NOMO-1 (cell line): ENCODE measurements around the gene PALLD.

Source experiments
- DNase-seq, 2 experiments: peaks; one replicate each; lab custom pipeline; 2025; ENCODE audit not compliant: unreplicated experiment in 2 of 2; lab: John Stamatoyannopoulos, UW

Gene PALLD

DNA sequence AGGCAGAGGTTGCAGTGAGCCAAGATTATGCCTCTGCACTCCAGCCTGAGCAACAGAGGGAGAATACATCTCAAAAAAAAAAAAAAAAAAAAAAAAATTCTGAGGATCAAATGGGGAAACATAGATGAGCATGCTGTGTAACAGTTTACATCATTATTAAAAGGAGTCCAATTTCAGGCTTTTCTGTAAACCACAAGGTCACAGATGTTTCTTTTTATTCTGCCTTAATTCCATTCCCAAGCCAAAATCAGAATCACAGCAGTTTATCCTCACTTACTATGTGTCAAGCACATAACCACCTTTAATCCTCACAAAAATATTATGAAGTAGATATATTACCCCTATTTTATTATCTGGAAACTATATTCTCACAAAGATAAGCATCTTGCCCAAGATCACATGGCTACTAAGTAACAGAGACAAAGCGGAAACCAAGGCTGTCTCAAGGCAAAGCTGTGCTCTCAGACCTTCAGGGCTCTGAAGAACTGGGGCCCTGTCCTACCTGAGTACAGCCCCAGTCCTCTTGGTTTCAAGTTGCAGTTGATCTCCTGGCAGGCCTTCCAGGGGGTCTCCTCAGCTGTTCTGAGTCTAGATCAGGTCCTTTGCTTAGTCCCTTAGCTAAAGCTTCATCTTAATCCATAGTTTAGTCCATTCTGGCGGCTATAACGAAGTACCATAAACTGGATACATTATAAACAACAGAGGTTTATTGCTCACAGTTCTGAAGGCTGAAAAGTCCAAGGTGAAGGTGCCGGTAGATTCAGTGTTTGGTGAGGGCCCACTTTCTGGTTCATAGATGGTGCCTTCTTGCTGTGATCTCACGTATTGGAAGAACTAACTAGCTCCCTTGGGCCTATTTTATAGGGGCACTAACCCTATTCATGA, 141.3 kb downstream of the PALLD start:
- DNase-seq: no peak

DNA sequence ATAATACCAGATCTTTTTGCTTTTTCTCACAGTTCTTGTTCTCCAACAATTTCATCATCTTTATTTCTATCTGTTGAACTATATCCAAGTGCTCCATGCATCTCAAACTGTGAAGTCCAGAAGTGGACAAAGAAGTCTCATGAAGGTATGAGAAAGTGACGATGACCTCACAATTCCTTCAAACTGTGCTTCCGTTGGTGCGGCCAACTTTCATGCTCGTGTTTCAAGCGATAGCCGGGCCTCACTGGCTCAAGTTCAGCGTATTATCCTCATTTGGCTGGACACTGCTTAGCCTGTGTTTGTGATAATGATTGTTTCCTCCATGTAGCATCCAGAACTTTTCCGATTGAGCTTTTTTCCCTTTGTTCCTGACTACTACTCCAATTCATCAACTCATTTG, 143.1 kb downstream of the PALLD start:
- no peak for DNase-seq

DNA sequence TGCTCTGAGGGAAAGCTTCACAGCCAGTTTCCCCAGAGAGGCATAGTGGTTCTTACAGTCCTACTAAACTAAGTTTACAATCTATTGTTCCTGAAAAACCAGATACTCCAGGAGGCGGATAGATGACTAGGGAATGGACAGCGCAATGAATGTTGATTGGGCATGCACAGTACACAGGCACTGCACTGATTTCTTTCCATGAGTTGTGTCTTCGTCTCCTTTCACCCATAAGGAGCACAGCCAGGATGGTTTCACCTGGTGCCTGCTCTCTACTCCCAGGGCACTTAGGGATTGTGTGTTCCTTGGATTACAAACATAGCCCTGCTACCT, 144.9 kb downstream of the PALLD start:
- DNase-seq: no peak

DNA sequence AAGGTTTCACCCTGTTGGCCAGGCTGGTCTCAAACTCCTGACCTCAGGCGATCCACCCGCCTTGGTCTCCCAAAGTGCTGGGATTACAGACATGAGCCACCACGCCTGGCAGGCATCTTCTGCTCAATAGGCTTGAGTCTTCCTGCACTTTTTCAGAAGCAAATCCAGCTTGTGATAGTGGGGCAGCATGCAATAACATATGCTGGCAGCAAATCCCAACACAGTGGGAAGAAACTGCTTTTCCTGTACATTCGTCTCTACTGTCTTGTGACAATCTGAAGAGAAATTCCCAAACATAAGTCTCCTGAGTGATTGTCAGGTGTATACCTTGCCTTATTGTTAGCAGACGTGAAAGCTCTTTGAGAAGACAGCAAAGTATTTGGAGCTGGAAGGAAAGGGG, 145.7 kb downstream of the PALLD start:
- no peak for DNase-seq

DNA sequence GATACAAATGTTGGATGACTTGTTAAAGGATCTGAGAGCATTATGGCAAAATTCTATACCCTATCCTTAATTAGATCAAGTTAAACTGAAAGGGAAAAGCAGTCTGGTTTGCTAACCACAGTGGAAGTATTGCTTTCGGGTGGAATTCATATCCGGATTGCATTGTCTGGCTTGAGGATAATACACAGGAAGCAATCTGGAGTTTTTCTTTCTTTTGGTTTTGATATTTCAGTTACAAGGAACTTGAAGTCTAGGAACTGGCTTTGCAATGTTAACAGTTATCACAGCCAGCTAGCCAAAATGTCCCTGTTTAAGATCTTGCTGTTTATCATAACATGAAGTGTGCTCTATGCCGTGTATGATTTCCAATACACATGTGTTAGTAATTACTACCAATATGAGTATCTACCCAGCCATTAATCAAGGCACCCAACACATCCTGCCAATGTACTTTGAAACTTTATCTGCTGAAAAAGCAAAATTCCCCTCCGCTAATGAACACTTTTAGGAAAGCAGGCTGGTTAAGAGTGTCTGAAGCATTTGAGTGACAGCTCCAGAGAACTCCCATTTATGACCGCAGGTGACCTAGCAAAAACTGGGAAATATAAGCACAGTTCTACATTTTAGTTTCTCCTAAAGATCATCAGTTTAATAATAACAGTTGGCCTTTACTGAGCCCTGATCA, 146.4 kb downstream of the PALLD start:
- DNase-seq: no peak

DNA sequence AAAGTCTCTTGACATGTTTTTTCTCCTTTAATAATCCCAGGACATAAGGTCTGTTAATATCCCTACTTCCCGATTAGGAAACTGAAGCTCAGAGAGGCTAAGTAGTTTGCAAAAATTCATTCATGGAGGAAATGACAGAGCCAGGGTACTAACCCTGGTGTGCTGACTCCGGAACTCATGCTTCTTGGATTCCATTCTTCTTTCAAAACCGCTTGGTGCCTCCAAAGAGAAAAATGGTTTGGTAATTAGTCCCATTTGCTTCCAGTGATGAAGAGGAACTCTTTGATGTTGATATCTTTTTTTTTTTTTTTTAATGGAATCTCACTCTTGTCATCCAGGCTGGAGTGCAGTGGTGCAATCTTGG, 146.9 kb downstream of the PALLD start:
- no peak for DNase-seq

DNA sequence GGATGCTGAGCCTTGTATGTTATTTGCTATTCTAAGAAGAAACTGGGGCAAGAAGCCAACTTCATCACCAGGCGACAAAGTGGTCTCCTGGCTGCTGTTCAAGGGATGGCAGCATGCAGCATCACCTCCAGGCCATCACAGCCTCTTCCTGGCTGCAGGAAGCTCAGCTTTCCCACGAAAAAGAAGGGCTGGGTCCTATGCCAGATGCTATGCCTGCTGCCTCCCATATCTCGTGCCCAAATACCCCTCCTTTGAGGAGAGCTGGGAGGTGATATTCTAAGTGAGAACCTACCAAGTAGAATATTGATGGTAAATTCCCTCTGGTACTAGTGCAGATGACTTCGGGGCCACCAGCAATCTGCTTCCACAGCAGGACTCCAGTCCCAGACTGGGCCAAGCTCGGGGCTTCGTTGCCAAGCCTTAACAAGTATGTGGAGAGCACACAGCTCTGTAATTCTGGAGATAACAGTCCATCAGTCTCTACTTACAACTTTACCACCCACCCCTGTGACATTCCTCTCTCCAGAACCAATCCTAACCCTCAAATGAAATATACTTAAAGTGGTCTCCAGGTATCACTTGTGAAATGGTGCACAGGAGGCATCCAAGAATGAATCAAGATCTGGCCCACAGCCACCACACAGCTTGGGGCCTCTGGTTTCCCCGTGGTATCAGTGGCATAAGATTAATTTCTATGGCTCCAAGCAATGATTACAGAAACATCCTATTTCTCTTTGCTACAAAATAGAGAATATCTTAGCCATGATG, 149.3 kb downstream of the PALLD start:
- DNase-seq: no peak

DNA sequence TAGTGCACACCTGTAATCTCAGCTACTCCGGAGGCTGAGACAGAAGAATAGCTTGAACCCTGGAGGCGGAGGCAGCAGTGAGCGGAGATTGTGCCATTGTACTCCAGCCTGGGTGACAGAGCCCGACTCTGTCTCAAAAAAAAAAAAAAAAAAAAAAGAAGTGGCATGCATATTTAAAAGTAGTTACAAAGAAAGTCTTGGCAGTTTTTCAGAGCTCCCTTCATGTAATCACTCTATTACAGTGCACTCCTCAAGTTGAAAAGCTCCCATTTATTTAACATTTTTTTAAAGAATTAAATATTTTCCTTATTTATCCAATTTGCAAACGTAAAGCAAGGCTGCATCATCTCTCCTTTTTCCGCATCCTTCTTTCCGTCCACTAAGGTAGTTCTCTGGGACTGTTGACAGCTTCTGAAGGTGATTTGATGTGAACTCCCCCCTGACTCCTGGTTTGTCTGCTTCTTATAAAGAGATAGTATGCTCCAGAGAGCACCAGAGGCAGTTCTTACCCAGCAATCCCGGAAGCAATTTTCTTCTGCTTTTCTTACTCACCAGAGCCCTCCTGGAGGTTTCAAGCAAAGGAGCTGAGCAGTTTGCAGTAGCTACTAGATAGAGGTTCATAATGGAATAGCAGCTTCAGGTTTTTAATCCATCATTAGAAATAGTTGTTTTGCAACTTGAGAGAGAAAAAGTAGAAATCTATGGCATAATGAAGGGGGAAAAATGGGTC, 151.0 kb downstream of the PALLD start:
- peak in 1 of 2 experiments; percentile 10 for DNase-seq

DNA sequence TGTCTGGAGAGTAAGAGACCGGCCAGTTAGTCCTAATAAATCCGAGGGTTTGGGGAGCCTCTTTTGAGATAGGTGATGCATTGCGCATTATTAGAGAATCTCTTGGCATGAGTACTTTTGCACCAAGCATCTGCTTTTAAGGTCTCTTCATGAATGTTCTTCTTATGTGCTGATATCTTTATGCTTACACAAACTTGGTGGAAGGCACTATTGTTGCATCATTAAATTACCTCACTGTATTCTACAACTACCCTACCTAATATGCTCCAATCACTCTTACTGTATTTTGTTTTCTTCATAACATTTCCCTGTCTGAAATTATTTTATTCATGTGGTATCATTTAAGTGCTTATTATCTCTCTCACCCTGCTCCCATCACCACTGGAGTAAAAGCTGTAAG, 151.6 kb downstream of the PALLD start:
- no peak for DNase-seq

DNA sequence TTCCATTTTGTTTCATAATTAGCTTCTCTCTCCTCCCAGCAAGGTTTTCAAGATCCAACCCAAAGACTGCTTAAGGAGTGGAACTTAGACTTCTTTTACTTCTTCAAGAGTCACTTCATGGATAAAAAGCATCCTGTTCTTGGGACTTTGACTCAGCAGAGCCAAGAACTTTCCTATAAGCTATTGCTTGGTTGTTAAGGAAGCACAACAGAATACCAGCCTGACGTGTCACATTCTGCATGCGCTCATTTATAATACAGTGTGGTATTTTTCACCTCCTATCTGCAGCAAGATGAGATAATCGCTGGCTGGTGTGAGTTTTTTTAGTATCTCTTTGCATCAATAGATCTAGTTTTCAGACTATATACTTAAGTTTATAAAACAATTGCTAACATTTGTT, 152.1 kb downstream of the PALLD start:
- no peak for DNase-seq

DNA sequence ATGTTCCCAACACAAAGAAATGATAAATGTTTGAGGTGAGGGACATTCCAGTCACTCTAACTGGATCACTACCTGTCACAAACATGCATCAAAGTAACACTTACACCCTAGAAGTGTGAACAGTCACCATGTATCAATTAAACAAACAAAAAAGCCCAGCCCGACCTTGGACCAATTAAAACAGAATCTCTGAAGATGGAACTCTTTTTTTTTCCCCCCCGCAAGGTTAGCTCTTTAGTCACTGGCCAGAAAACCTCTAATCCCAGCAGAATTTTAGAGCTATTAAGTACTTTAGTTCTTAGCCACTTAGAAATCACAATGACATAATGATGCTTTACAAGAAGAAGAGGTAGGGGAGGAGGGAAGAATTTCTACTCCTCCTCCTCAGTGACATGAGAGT, 154.5 kb downstream of the PALLD start:
- no peak for DNase-seq

DNA sequence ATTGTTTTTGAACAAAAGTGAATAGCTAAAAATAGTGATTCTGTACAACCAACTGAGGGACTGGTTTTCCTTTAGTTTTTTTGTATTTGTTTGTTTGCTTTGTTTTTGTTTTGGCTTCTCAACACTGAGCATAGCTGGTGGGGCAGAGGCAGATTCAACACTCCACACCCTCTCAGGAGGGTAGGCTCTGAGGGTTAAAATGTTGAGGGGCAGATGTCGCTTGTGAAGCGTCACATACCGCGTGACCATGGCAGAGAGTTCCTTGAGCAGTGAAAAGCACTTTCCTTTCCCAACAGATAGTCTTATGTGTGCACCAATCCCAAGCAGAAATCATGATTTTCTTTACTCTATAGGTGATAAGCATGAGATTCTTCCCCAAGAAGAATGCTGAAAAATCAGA, 155.0 kb downstream of the PALLD start:
- DNase-seq: no peak

DNA sequence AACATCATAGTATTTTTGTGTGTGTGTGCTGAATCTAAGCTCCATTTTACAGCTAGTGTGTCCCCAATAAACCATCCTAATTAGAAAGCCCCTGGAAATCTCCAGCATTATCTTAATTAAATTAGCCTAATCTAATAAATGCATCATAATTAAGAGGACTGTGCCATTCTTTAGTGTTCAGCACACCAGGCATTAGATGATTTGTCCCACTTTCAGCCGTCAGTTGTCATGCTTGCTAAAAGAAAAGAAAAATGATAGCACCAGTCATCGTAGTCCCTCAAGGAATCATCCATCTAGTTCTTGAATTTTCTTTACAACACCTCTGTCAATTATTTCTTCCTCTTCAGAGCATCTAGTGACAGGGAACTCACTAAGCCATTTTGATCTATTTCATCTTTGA, 155.9 kb downstream of the PALLD start:
- no peak for DNase-seq

DNA sequence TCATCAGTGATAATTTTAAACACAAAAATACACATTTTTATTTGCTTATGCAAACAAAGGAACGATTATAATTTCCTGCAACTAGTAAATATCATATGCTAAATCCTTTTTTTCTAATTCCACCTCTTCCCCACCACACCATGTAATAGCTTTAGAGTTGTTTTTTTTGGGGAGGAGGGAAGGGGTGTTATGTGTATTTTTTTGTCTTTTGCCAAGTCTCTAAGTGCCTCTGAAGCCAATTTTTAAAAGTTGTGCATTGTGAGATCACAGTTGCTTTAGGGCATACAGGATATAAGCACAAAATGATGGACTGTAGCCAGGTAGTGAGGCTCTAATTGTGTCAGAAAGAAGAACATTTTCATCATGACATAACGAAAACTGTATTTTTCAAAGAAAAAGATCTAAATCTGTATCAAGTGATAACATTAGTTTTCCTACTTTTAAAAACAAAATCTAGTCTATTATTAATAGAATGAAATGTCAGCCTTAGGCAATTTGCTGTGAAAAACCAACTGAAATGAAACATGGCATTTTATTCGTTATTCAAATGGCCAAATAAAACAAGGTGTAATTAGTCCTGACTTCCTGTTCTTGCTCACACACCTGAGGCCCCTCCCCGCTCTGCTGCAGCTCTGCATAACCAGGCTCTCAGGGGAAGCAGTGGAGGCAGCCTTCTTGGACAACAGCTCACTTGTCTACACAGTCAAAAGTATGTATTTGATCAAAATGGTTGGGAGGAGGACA, 157.4 kb downstream of the PALLD start:
- no peak for DNase-seq

DNA sequence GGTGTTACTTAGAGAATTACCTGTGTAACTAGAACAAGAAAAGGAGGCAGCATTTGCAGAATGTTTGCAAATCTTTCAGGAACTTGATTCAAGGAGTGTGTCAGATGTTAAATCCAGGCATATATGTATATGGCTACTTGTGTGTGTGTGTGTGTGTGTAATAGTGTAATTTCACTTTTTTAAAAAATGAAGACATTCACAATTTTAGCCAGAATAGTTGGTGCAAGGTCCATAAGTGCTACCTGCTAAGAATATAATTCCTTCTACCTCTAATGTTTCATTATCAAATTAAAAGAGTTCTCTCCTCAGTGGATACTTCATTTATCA, 158.0 kb downstream of the PALLD start:
- DNase-seq: no peak

DNA sequence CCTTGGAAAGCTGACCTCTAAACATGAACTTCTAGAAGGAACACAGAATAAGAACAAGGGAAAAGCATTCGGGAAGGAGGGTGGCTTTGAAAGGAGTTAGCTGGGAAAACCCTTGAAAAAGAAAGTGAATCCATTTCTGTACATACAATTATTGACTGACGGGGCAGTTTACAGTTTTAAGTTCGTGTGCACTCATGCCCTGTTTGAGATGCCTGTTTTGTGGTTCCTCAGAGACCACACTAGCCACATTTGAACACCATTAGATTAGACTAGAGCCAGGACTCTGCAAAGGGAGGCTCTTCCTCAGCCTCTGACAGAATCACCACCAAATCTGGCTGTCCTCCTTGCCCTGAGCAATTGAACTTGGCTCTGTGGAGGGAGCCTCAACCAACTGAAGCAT, 158.3 kb downstream of the PALLD start:
- no peak for DNase-seq

DNA sequence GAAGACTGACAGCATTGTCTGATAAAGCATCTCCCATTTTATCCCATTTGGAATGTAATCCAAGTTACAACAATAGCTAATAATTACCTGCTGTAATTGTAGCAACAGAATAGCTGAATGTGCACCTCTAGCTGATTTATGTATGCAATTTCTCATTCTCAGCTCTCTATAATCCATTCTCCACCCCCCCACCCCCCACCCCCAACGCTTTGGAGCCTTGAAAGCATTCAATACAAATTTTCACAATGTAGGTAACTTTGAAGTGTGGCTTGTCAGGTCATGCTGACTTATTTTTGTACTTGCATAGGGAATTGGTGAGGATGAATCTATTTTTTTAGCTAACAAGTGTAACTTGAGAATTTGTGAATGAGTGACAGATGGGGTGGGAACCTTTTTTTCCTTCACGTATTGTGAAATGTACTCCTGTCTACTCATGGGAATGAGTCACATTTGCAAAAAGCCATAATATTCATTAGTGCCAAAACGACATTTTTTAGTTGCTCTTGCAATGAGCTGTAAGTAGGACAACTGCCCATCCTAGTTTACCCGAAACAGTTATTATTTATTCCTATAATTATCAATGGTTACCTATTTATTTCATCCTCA, 159.3 kb downstream of the PALLD start:
- DNase-seq: peak in 1 of 2 experiments; percentile 34

DNA sequence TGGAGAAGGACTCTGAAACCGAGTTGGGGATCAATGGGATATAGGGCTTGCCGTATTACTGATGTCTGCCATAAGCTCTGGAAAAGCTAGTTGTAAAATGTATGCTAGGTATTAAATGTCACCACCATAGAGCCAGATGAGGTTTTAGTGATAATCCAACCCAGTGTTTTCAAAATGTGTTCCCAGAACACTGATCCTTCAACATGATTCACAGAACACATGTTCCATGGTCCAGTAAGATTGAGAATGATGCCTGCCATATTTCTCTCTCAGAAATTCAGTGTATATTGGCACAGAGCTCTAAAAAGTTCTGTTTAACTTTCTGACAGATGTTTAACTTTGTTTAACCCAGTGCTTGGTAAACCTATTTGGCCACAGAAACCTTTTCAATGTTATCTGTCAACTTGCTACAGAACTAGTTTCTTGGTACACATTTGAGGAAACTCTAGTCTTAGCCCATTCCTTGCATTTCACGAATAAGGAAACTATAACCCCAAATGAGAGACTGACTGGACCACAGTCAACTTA, 160.2 kb downstream of the PALLD start:
- no peak for DNase-seq

DNA sequence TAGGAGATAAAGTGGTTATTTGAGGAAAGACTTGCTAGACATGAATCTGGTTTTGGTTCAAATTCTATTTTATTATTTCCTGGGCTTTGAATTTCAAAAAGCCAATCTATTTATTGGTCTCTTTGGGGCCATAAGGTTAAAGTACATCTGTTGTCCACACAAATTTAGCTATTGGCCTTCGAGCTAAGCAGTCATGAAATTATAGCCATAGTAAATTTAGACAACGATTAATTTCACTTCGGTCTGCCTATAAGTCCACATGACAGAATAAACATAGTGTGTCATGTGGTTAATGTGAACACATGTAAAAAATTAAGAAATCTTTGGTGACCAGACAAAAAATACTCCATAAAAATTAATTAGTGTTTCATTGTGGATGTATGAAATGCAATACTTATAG, 161.9 kb downstream of the PALLD start:
- DNase-seq: no peak
